ENCODE data around the gene TAGLN2.

- no peak for TF ChIP-seq POLR2AphosphoS5 (IDR thresholded peaks at IDR 0.05; ENCODE audit: borderline replicate concordance, low read depth, low read length)
- TF ChIP-seq EZH2 (IDR thresholded peaks at IDR 0.05), result no peak
Measured at GRCh38 chr1:159928491-159929050, 3.3 kb upstream of the TAGLN2 start.

All from SK-N-MC (cell line).